ENCODE data around the gene LHFPL2. TPM values are rescaled to one million over a fixed set of nuclear protein-coding genes. Genes with fewer than 3 reads are reported as not detected.

LHFPL2 gene
- total RNA-seq, 1 donor from 2014 or later = 47.6 TPM

GRCh38 chr5:78628270-78628992 lies 20.1 kb downstream of the LHFPL2 start:
- no peak for TF ChIP-seq CTCF (IDR thresholded peaks at IDR 0.05; ENCODE audit: unreplicated experiment)
- Mint-ChIP-seq H3K36me3 (ENCODE audit: low read depth, unreplicated experiment) (peaks cover 43% of the 10 kb centered on the region), H3K9me3 (ENCODE audit: unreplicated experiment) (no peaks in the 10 kb centered on the region), H3K4me1 (ENCODE audit: unreplicated experiment) (peaks cover 12% of the 10 kb centered on the region), H3K27ac (ENCODE audit: unreplicated experiment) (no peak overlapping the region), H3K27me3 (ENCODE audit: unreplicated experiment) (peaks cover 3% of the 10 kb centered on the region), H3K4me3 (ENCODE audit: unreplicated experiment) (no peak overlapping the region)
- no peak for DNase-seq (ENCODE audit: low spot score)

- H3K27ac Mint-ChIP-seq (ENCODE audit: unreplicated experiment) = no peak overlapping the region
- no peak overlapping the region for H3K4me3 Mint-ChIP-seq (ENCODE audit: unreplicated experiment)
- peaks cover 14% of the 10 kb centered on the region for H3K4me1 Mint-ChIP-seq (ENCODE audit: unreplicated experiment)
- DNase-seq (ENCODE audit: low spot score) = no peak
- TF ChIP-seq CTCF (IDR thresholded peaks at IDR 0.05; ENCODE audit: unreplicated experiment) = no peak
- peaks cover 42% of the 10 kb centered on the region for H3K36me3 Mint-ChIP-seq (ENCODE audit: low read depth, unreplicated experiment)
- peaks cover 3% of the 10 kb centered on the region for H3K27me3 Mint-ChIP-seq (ENCODE audit: unreplicated experiment)
- no peaks in the 10 kb centered on the region for H3K9me3 Mint-ChIP-seq (ENCODE audit: unreplicated experiment)
Measured at GRCh38 chr5:78627766-78628165, 20.8 kb downstream of the LHFPL2 start.

DNA sequence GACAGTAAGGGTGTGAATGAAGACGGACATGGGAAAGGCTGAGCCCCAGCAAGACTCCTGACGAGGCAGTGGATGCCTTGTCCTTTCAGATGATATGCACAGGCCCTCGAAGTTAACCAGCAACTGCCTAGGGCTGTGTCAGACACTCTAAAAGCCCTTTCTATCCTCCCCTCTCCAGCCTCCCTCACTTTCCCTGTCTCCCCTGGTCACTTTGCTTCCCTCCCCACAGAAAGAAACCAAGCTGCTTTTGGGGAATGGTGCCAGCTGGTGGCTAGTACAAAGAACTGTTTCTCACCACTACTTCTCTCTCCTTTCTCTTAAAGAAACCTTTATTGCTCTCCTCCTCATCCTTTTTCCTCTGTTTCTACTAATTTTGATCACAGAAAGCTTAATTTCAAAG lies 21.4 kb downstream of the LHFPL2 start:
- peaks cover 14% of the 10 kb centered on the region for H3K4me1 Mint-ChIP-seq (ENCODE audit: unreplicated experiment)
- H3K27me3 Mint-ChIP-seq (ENCODE audit: unreplicated experiment) = peaks cover 3% of the 10 kb centered on the region
- no peaks in the 10 kb centered on the region for H3K9me3 Mint-ChIP-seq (ENCODE audit: unreplicated experiment)
- no peak overlapping the region for H3K27ac Mint-ChIP-seq (ENCODE audit: unreplicated experiment)
- H3K36me3 Mint-ChIP-seq (ENCODE audit: low read depth, unreplicated experiment) = peaks cover 43% of the 10 kb centered on the region
- no peak for DNase-seq (ENCODE audit: low spot score)
- TF ChIP-seq CTCF (IDR thresholded peaks at IDR 0.05; ENCODE audit: unreplicated experiment) = no peak
- no peak overlapping the region for H3K4me3 Mint-ChIP-seq (ENCODE audit: unreplicated experiment)

GRCh38 chr5:78626009-78626571 lies 22.5 kb downstream of the LHFPL2 start:
- Mint-ChIP-seq H3K9me3 (ENCODE audit: unreplicated experiment) (no peaks in the 10 kb centered on the region), H3K27me3 (ENCODE audit: unreplicated experiment) (peaks cover 3% of the 10 kb centered on the region), H3K4me1 (ENCODE audit: unreplicated experiment) (peaks cover 14% of the 10 kb centered on the region), H3K27ac (ENCODE audit: unreplicated experiment) (no peak overlapping the region), H3K4me3 (ENCODE audit: unreplicated experiment) (no peak overlapping the region), H3K36me3 (ENCODE audit: low read depth, unreplicated experiment) (peaks cover 44% of the 10 kb centered on the region)
- no peak for DNase-seq (ENCODE audit: low spot score)
- no peak for TF ChIP-seq CTCF (IDR thresholded peaks at IDR 0.05; ENCODE audit: unreplicated experiment)

DNA sequence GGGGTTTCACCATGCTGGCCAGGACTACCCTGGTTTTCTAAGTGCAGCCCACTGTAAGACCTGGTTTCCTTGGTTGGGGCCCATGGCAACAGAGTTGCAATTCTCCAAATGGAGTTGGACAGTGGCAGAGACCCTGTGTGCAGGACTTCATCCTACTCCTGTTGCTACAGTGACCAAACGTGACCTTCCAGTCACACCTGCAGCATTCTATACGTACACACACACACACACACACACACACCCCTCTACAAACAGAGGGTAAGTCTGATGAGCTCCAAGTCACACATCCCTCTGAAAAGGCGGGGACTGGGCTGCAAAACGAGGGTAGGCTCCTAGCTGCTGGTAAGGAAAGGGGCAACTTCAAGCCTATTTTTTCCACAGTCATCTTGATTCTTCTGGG lies 23.6 kb downstream of the LHFPL2 start:
- TF ChIP-seq CTCF (IDR thresholded peaks at IDR 0.05; ENCODE audit: unreplicated experiment) = no peak
- Mint-ChIP-seq H3K27ac (ENCODE audit: unreplicated experiment) (no peak overlapping the region), H3K9me3 (ENCODE audit: unreplicated experiment) (no peaks in the 10 kb centered on the region), H3K27me3 (ENCODE audit: unreplicated experiment) (peaks cover 3% of the 10 kb centered on the region), H3K36me3 (ENCODE audit: low read depth, unreplicated experiment) (peaks cover 49% of the 10 kb centered on the region), H3K4me3 (ENCODE audit: unreplicated experiment) (no peak overlapping the region), H3K4me1 (ENCODE audit: unreplicated experiment) (peaks cover 14% of the 10 kb centered on the region)
- no peak for DNase-seq (ENCODE audit: low spot score)
